HFFc6 (cell line): ENCODE results near the gene AGAP3. TPM values are rescaled to one million over a fixed set of nuclear protein-coding genes. Genes with fewer than 3 reads are reported as not detected.

ENCODE experiments used
- DNase-seq: peaks from one replicate; pipeline ENCODE4 v3.0.0-alpha.2; 2018
- H3K27ac Mint-ChIP-seq: 2 replicates; pipeline ENCODE4 v1.8.0; 2020; ENCODE audit warnings: mild to moderate bottlenecking, mixed read lengths
- H3K27me3 Mint-ChIP-seq: 2 replicates; pipeline ENCODE4 v1.8.0; 2021; ENCODE audit warnings: mild to moderate bottlenecking, moderate library complexity, mixed read lengths; ENCODE audit not compliant: insufficient read depth
- H3K36me3 Mint-ChIP-seq: 2 replicates; pipeline ENCODE4 v1.8.0; 2021; ENCODE audit warnings: low read depth, mixed read lengths
- H3K4me1 Mint-ChIP-seq: 2 replicates; pipeline ENCODE4 v1.8.0; 2020; ENCODE audit warnings: low read depth, mixed read lengths
- H3K4me3 Mint-ChIP-seq: 2 replicates; pipeline ENCODE4 v1.8.0; 2020; ENCODE audit warnings: mild to moderate bottlenecking, moderate library complexity, mixed read lengths
- H3K9me3 Mint-ChIP-seq: 2 replicates; pipeline ENCODE4 v1.8.0; 2020; ENCODE audit warnings: mild to moderate bottlenecking, mixed read lengths
- CTCF ChIP-seq: fragments of 200-600 bp; sonication (generic); IDR thresholded peaks from 2 replicates; pipeline ENCODE4 v1.5.0; 2021; ENCODE audit warnings: antibody characterized with exemption, mild to moderate bottlenecking
- total RNA-seq, 6 experiments: library from RNA; stranded (reverse); fragmentation: NEBNext Ultra II Directional; extraction: Animal tissue kit (Norgen Biotek cat#: 25700); gene quantifications; 2 replicates in 1 of 6; 3 replicates in 5 of 6; pipeline ENCODE4 v1.2.3, GENCODE V29; 2021

The AGAP3 gene
- total RNA-seq, 6 experiments from 2014 or later = 73.3 to 104 (median 82.2) TPM

- H3K4me1 Mint-ChIP-seq = no peaks in the 10 kb centered on the region
- DNase-seq = no peak
- no peaks in the 10 kb centered on the region for H3K36me3 Mint-ChIP-seq
- no peak overlapping the region; the same call in 1 of the 2 replicates for H3K4me3 Mint-ChIP-seq
- H3K27me3 Mint-ChIP-seq = peaks cover 1% of the 10 kb centered on the region
- no peak overlapping the region for H3K27ac Mint-ChIP-seq
- H3K9me3 Mint-ChIP-seq = no peaks in the 10 kb centered on the region
- TF ChIP-seq CTCF = no peak
Measured at GRCh38 chr7:151131592-151132293, 45.5 kb downstream of the AGAP3 start.

- no peak overlapping the region for H3K4me3 Mint-ChIP-seq
- H3K27ac Mint-ChIP-seq = no peak overlapping the region
- no peaks in the 10 kb centered on the region for H3K4me1 Mint-ChIP-seq
- DNase-seq = no peak
- no peaks in the 10 kb centered on the region for H3K36me3 Mint-ChIP-seq
- no peaks in the 10 kb centered on the region; the same call in none of the 2 replicates for H3K27me3 Mint-ChIP-seq
- no peaks in the 10 kb centered on the region for H3K9me3 Mint-ChIP-seq
- TF ChIP-seq CTCF = no peak
Measured at GRCh38 chr7:151132461-151133205, 46.4 kb downstream of the AGAP3 start.

DNA sequence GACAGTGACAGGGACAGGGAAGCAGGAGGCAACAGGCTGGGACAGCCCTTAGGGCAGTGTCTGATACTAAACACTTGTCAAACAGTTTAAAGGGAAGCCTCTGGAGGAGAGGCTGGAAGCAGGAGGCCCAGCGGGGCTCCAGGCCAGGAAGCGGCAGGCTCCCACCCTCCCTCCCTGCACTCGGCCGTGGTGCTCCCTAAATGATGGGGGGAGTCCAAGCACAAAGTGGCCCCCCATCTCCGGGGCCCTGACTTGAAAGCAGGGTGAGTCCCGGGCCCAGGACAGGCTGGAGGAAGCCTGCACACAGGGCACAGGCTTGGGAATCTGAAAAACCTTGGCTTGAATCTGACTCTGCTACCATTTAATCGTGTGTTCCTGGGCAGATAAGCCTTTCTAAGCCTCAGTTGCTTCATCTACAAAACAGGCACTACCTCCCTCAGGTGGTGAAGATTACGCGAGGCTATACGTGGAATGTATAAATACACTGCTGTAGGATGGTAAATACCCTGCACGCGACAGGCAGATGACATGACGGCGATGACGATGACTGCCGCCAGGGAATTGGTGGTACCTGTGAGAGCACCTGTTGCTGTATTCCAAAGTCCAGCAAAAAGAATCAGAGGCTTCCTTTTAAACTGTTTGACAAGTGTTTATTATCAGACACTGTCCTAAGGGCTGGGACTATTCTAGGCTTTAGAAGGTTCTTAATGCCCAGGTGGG, 47.2 kb downstream of the AGAP3 start:
- H3K4me3 Mint-ChIP-seq = no peak overlapping the region
- no peaks in the 10 kb centered on the region for H3K9me3 Mint-ChIP-seq
- H3K36me3 Mint-ChIP-seq = no peaks in the 10 kb centered on the region
- DNase-seq = no peak
- no peaks in the 10 kb centered on the region; the same call in none of the 2 replicates for H3K27me3 Mint-ChIP-seq
- H3K27ac Mint-ChIP-seq = no peak overlapping the region
- TF ChIP-seq CTCF = no peak
- H3K4me1 Mint-ChIP-seq = no peaks in the 10 kb centered on the region

DNA sequence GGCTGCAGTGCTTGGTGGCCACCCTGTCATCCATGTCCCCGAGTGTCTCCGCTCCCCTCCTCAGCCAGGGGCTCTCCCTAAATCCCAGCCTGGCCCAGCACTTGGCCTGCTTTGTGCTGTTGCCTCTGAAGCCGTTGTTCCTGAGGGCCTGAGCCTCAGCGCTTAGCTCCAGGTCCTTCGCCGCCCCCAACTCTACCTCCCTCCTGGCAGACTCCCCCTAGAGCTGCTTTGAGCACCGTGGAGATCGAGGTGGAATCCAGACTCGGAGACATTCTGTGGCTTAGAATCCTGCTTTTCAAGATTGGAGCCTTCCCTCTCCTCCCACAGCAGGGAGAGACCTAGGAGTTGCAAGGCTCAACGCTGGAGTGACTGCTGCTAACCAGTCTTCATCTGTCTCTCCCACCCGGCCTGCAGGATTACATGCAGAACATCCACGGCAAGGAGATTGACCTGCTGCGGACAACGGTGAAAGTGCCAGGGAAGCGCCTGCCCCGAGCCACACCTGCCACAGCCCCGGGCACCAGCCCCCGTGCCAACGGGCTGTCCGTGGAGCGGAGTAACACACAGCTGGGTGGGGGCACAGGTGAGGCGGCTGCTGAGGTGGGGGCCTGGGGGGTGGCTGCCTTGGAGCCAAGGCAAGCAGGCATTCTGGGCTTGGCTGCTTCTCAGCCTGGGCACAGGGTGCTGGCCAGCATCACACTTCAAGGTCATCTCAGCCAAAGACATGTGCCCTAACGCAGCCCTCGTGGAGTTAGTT, 47.9 kb downstream of the AGAP3 start:
- H3K27ac Mint-ChIP-seq = no peak overlapping the region
- H3K27me3 Mint-ChIP-seq = no peaks in the 10 kb centered on the region; the same call in none of the 2 replicates
- no peak for TF ChIP-seq CTCF
- no peaks in the 10 kb centered on the region for H3K4me1 Mint-ChIP-seq
- no peaks in the 10 kb centered on the region for H3K9me3 Mint-ChIP-seq
- no peaks in the 10 kb centered on the region for H3K36me3 Mint-ChIP-seq
- no peak for DNase-seq
- no peak overlapping the region for H3K4me3 Mint-ChIP-seq
